22Rv1 (cell line): ENCODE measurements around the gene CYLC2.

ENCODE experiments used
- ZFX ChIP-seq: fragments of 450-650 bp; IDR thresholded peaks from 2 replicates; pipeline ENCODE4 v1.6.1; 2017; ENCODE audit warnings: antibody characterized with exemption, borderline replicate concordance
- TF ChIP-seq, protein P1 (sequence below): fragments of 450-650 bp; IDR thresholded peaks from 2 replicates; pipeline ENCODE4 v1.5.1; 2017; ENCODE audit warnings: mild to moderate bottlenecking

- TF ChIP-seq, protein P1, sequence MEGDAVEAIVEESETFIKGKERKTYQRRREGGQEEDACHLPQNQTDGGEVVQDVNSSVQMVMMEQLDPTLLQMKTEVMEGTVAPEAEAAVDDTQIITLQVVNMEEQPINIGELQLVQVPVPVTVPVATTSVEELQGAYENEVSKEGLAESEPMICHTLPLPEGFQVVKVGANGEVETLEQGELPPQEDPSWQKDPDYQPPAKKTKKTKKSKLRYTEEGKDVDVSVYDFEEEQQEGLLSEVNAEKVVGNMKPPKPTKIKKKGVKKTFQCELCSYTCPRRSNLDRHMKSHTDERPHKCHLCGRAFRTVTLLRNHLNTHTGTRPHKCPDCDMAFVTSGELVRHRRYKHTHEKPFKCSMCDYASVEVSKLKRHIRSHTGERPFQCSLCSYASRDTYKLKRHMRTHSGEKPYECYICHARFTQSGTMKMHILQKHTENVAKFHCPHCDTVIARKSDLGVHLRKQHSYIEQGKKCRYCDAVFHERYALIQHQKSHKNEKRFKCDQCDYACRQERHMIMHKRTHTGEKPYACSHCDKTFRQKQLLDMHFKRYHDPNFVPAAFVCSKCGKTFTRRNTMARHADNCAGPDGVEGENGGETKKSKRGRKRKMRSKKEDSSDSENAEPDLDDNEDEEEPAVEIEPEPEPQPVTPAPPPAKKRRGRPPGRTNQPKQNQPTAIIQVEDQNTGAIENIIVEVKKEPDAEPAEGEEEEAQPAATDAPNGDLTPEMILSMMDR = no peak
- TF ChIP-seq ZFX = no peak
These were observed 22.4 kb upstream of the CYLC2 start for GRCh38 chr9:102972780-102973179.
